ENCODE results near the gene HS3ST4.

DNA sequence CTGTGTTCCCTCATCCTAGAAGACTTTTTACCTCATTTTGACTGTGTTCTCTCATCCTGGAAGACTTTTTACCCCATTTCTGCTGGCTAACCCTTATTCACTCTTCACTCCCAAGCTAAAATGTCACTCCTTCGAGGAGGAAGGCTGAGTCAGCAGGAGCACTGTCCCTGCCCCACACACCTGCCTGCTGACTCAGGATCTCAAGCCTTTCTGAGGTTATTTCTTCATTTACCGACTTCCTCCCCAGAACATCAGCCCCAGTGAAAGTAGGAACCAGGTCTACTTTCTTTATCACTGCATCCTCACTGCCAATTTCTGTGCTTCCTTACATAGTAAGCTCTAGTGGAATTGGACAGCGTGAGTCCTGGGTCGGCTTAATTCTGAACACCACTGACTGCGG is 220.6 kb downstream of the HS3ST4 start:
- TF ChIP-seq, protein P1, sequence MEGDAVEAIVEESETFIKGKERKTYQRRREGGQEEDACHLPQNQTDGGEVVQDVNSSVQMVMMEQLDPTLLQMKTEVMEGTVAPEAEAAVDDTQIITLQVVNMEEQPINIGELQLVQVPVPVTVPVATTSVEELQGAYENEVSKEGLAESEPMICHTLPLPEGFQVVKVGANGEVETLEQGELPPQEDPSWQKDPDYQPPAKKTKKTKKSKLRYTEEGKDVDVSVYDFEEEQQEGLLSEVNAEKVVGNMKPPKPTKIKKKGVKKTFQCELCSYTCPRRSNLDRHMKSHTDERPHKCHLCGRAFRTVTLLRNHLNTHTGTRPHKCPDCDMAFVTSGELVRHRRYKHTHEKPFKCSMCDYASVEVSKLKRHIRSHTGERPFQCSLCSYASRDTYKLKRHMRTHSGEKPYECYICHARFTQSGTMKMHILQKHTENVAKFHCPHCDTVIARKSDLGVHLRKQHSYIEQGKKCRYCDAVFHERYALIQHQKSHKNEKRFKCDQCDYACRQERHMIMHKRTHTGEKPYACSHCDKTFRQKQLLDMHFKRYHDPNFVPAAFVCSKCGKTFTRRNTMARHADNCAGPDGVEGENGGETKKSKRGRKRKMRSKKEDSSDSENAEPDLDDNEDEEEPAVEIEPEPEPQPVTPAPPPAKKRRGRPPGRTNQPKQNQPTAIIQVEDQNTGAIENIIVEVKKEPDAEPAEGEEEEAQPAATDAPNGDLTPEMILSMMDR (IDR thresholded peaks at IDR 0.05) = no peak
- no peak for TF ChIP-seq ZFX (IDR thresholded peaks at IDR 0.05; ENCODE audit: borderline replicate concordance)
